ENCODE measurements around the gene NCKIPSD. TPM values are rescaled to one million over a fixed set of nuclear protein-coding genes. Genes with fewer than 3 reads are reported as not detected.
A peak's percentile ranks its signal among the peaks of the same experiment; 100 is the strongest.

Gene NCKIPSD
- total and polyA plus RNA-seq, 7 experiments from 2014 or later, result 8.6 to 42.1 (median 20.3) TPM

DNA sequence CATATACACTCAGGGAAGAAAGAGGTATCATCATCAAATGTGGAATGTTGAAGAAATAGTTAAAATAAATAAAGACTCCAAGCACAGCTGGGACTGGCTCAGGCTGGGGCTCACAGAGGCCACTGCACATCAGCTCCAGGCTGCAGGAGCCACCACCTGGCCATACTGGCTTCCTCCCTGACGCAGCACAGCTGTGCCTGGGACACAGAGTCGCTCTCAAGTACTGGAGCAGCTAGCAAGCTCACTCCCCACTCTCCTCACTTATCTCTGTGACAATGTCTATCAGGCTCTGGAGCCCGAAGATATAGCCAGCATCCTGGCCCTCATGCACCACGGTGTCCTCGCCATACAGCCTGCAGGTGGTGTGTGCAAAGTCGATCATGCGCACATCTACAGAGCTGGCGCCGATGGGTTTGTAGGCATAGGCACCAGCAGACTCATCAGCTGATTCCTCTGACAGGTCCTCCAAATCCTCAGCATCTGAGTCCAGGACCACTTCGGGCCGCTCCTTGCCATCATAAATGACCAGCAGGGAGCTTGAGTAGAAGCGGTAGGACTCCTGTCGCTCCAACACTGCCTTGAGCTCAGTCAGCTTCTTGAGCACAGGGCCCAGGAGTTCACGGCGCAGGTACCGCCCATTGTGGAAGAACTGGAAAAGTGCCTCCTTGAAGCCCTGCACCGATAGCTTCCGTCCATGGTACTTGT is 2.5 kb upstream of the NCKIPSD start:
- intact Hi-C loops (cut with micrococcal nuclease), result loop anchor here (10.0 kb wide), 3 partner anchors 207 to 787 kb away; partner anchors contain the start of genes DAG1 (in 1 of the 2), QRICH1 (in 1 of the 2) and SLC25A20 (in 1 of the 2)
- Histone ChIP-seq H3K27me3 (ENCODE audit: control insufficient read depth in 2 of 2, insufficient read depth in 2 of 2, low read length in 2 of 2) (no peaks in the 10 kb centered on the region), H3K9me3 (ENCODE audit: control insufficient read depth in 2 of 3, low read length in 3 of 3) (no peaks in the 10 kb centered on the region), H3K27ac (ENCODE audit: low read depth, low read length) (no peak overlapping the region), H3K4me1 (ENCODE audit: control insufficient read depth in 2 of 2, insufficient read depth in 2 of 2, low read length in 2 of 2) (peaks cover 8 to 18% of the 10 kb centered on the region in 2 donors), H3K4me3 (ENCODE audit: low read length) (no peak overlapping the region), H3K36me3 (ENCODE audit: control insufficient read depth in 2 of 3, insufficient read depth in 3 of 3, low read length in 3 of 3) (peaks cover 14 to 59% (median 15%) of the 10 kb centered on the region in 3 experiments)
- Mint-ChIP-seq H3K36me3 (peaks cover 5 to 20% (median 11%) of the 10 kb centered on the region in 5 donors), H3K27ac (peak overlapping the region in 3 of 9 donors; percentile 28 to 82 (median 56)), H3K4me1 (peaks cover 24 to 29% (median 27%) of the 10 kb centered on the region in 7 donors), H3K4me3 (peak overlapping the region in 1 of 10 donors; percentile 29), H3K27me3 (no peaks in the 10 kb centered on the region), H3K9me3 (no peaks in the 10 kb centered on the region)
- ChIA-PET CTCF (interaction anchor here (0.6 to 1.1 kb wide), 4 partner anchors 13 to 925 kb away, joined by 3 to 6 read pairs (median 3); no protein-coding TSS in a partner anchor), POLR2A (interaction anchor here (0.7 to 0.8 kb wide), 2 partner anchors 29 to 366 kb away, joined by 3 read pairs; partner anchors contain the start of gene IP6K2)
- DNase-seq (no peak), ATAC-seq (no peak)

DNA sequence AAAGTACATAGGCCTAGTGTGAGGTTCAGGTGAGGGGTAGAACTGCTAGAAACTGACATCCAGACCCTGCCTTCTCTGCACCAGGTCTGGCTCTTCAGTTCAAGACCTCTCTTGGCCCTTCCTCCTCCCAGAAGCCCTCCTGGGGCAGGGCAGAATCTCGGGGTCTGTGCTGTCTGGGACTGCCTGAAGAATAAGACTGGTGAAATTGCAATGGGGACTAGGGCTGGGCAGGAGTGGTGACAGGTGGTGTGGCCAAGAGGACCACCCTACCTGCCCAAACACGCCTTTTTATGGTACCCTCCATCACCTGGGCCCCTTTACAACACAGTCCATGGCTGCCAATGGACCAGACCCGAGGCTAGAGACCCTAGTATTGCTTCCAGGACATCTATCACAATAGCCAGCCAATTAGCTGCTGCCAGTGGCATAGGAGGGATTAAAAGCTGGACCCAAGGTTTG is 1.5 kb upstream of the NCKIPSD start:
- ATAC-seq, result no peak
- H3K27me3 Mint-ChIP-seq, result no peaks in the 10 kb centered on the region
- H3K4me3 ChIP-seq (ENCODE audit: low read length), result no peak overlapping the region
- ChIA-PET POLR2A (interaction anchor here (0.7 to 1.4 kb wide), 3 partner anchors 13 to 34 kb away, joined by 3 read pairs; partner anchors contain the start of gene IP6K2), CTCF (interaction anchor here (0.5 to 1.6 kb wide), 4 partner anchors 14 to 272 kb away, joined by 3 to 6 read pairs (median 4); partner anchors contain the start of gene IP6K2)
- no peak for DNase-seq
- H3K36me3 Mint-ChIP-seq, result peaks cover 5 to 17% (median 9%) of the 10 kb centered on the region in 5 donors
- peak overlapping the region in 1 of 10 donors; percentile 41 for H3K4me3 Mint-ChIP-seq
- H3K9me3 ChIP-seq (ENCODE audit: control insufficient read depth in 2 of 3, low read length in 3 of 3), result no peaks in the 10 kb centered on the region
- no peaks in the 10 kb centered on the region for H3K9me3 Mint-ChIP-seq
- no peaks in the 10 kb centered on the region for H3K27me3 ChIP-seq (ENCODE audit: control insufficient read depth in 2 of 2, insufficient read depth in 2 of 2, low read length in 2 of 2)
- H3K4me1 ChIP-seq (ENCODE audit: control insufficient read depth in 2 of 2, insufficient read depth in 2 of 2, low read length in 2 of 2), result peaks cover 8 to 18% of the 10 kb centered on the region in 2 donors
- peak overlapping the region in 2 of 9 donors; percentile 8 to 38 for H3K27ac Mint-ChIP-seq
- no peak overlapping the region for H3K27ac ChIP-seq (ENCODE audit: low read depth, low read length)
- H3K4me1 Mint-ChIP-seq, result peaks cover 27 to 35% (median 31%) of the 10 kb centered on the region in 7 donors
- peaks cover 5 to 52% (median 8%) of the 10 kb centered on the region in 3 experiments for H3K36me3 ChIP-seq (ENCODE audit: control insufficient read depth in 2 of 3, insufficient read depth in 3 of 3, low read length in 3 of 3)
- intact Hi-C loops (cut with micrococcal nuclease), result loop anchor here (2.0 to 10.0 kb wide), 4 partner anchors 208 to 788 kb away; partner anchors contain the start of genes DAG1 (in 1 of the 2), QRICH1 (in 1 of the 2) and SLC25A20 (in 1 of the 2)

DNA sequence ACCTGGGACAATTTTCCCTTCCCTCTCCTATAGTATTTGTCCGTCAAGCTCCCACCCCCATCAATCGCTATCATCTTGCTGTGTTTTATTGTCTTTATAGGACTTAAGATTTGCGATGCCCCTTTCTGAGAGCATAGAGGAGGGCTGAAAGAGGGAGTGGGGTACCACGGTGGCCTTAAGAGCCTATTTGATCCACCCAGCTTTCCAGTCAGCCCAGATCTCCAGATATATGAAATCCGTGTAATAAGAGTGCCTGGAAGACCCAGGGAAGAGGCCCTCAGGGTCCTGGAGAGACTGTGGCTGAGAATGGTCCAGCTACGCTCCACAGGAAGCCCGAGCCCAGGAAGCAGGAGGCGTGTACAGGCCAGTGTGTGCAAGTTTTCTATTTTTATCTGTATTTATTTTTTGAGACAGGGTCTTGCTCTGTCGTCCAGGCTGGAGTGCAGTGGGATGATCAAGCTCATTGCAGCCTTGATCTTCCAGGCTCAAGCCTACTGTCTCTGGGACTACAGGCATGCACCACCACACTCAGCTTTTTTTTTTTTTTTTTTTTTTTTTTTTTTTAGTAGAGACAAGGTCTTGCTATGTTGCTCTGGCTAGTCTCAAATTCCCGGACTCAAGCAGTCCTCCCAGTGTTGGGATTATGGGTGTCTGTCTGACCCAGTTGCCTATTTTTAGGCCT is 964 bp upstream of the NCKIPSD start:
- H3K4me3 Mint-ChIP-seq, result peak overlapping the region; percentile 88 to 95 (median 93)
- ChIA-PET CTCF (interaction anchor here (0.5 to 1.6 kb wide), 4 partner anchors 9 to 987 kb away, joined by 3 to 6 read pairs (median 4); partner anchors contain the start of gene IP6K2), POLR2A (interaction anchor here (0.7 to 1.4 kb wide), 4 partner anchors 12 to 35 kb away, joined by 3 read pairs; partner anchors contain the start of gene IP6K2)
- H3K4me1 ChIP-seq (ENCODE audit: control insufficient read depth in 2 of 2, insufficient read depth in 2 of 2, low read length in 2 of 2), result peaks cover 8 to 18% of the 10 kb centered on the region in 2 donors
- no peaks in the 10 kb centered on the region for H3K9me3 Mint-ChIP-seq
- ATAC-seq, result no peak
- peak overlapping the region; percentile 79 for H3K27ac ChIP-seq (ENCODE audit: low read depth, low read length)
- peak overlapping the region in 8 of 9 donors; percentile 38 to 91 (median 88) for H3K27ac Mint-ChIP-seq
- H3K36me3 ChIP-seq (ENCODE audit: control insufficient read depth in 2 of 3, insufficient read depth in 3 of 3, low read length in 3 of 3), result peaks cover 0 to 53% (median 10%) of the 10 kb centered on the region in 3 experiments
- intact Hi-C loops (cut with micrococcal nuclease), result loop anchor here (2.0 to 10.0 kb wide), 4 partner anchors 208 to 788 kb away; partner anchors contain the start of genes DAG1 (in 1 of the 2), QRICH1 (in 1 of the 2) and SLC25A20 (in 1 of the 2)
- no peaks in the 10 kb centered on the region for H3K27me3 ChIP-seq (ENCODE audit: control insufficient read depth in 2 of 2, insufficient read depth in 2 of 2, low read length in 2 of 2)
- H3K4me3 ChIP-seq (ENCODE audit: low read length), result no peak overlapping the region
- H3K9me3 ChIP-seq (ENCODE audit: control insufficient read depth in 2 of 3, low read length in 3 of 3), result no peaks in the 10 kb centered on the region
- no peaks in the 10 kb centered on the region for H3K27me3 Mint-ChIP-seq
- peaks cover 5 to 17% (median 9%) of the 10 kb centered on the region in 5 donors for H3K36me3 Mint-ChIP-seq
- H3K4me1 Mint-ChIP-seq, result peaks cover 27 to 35% (median 31%) of the 10 kb centered on the region in 7 donors
- DNase-seq, result no peak

GRCh38 chr3:48685293-48685602 is 467 bp downstream of the NCKIPSD start:
- POLR2A ChIA-PET, result interaction anchor here (1.0 kb wide), 2 partner anchors 18 to 26 kb away, joined by 3 read pairs; no protein-coding TSS in a partner anchor
- Histone ChIP-seq H3K4me3 (ENCODE audit: low read length) (peak overlapping the region; percentile 92), H3K27ac (ENCODE audit: low read depth, low read length) (peak overlapping the region; percentile 79), H3K9me3 (ENCODE audit: control insufficient read depth in 2 of 3, low read length in 3 of 3) (no peaks in the 10 kb centered on the region), H3K27me3 (ENCODE audit: control insufficient read depth in 2 of 2, insufficient read depth in 2 of 2, low read length in 2 of 2) (no peaks in the 10 kb centered on the region), H3K36me3 (ENCODE audit: control insufficient read depth in 2 of 3, insufficient read depth in 3 of 3, low read length in 3 of 3) (peaks cover 7 to 55% (median 10%) of the 10 kb centered on the region in 3 experiments), H3K4me1 (ENCODE audit: control insufficient read depth in 2 of 2, insufficient read depth in 2 of 2, low read length in 2 of 2) (peaks cover 8 to 18% of the 10 kb centered on the region in 2 donors)
- H3K4me3 Mint-ChIP-seq, result peak overlapping the region; percentile 88 to 95 (median 93)
- H3K4me1 Mint-ChIP-seq, result peaks cover 34 to 44% (median 39%) of the 10 kb centered on the region in 7 donors
- H3K9me3 Mint-ChIP-seq, result no peaks in the 10 kb centered on the region
- CTCF ChIA-PET, result interaction anchor here (0.6 to 1.0 kb wide), 3 partner anchors 17 to 1443 kb away, joined by 3 read pairs; no protein-coding TSS in a partner anchor
- DNase-seq (no peak), ATAC-seq (no peak)
- no peaks in the 10 kb centered on the region for H3K27me3 Mint-ChIP-seq
- H3K36me3 Mint-ChIP-seq, result peaks cover 6 to 20% (median 12%) of the 10 kb centered on the region in 5 donors
- H3K27ac Mint-ChIP-seq, result peak overlapping the region in 8 of 9 donors; percentile 36 to 91 (median 84)
- intact Hi-C loops (cut with micrococcal nuclease), result loop anchor here (1.0 to 10.0 kb wide), 18 partner anchors 21 to 790 kb away; partner anchors contain the start of genes IP6K2 (in 2 of the 2), QRICH1 (in 2 of the 2), UQCRC1 (in 2 of the 2) and ARIH2 (in 1 of the 2)

DNA sequence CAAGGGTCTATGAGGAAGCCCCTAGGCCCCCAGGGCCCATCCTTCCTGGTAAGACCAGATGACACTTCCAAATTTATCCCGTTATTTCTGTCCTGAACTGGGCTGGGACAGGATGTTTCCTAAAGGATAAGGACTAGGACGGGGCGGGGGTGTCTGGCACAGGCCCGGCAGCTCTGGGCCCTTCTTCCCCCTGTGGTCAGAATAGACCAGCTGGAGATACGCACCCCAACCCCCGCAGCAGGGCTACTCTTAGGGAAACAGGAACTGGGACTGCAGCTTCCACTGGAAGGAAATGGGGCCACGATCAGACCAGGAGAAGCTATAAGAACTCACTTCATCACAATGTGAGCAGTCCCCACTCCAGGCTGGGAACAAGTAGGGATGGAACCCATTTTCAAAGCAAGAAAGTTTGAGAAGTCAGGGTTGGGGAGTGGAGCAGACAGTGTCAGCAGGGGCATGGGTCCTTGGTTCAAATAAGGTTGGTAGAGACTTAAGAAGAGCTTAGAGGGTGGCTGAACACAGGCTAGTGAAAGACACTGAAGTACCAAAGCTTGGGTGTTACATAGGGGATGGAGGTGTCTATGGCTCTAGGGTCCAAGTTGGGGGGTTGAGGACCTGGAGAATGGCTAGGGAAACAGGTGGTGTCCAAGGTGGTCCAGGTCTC is 1.1 kb downstream of the NCKIPSD start:
- DNase-seq (no peak), ATAC-seq (no peak)
- ChIA-PET CTCF (interaction anchor here (0.6 to 2.0 kb wide), 4 partner anchors 14 to 75 kb away, joined by 3 to 7 read pairs (median 3); partner anchors contain the start of gene SLC26A6), POLR2A (no interaction called here)
- Mint-ChIP-seq H3K27me3 (no peaks in the 10 kb centered on the region), H3K36me3 (peaks cover 6 to 17% (median 8%) of the 10 kb centered on the region in 5 donors), H3K4me3 (peak overlapping the region; percentile 76 to 95 (median 92)), H3K27ac (peak overlapping the region; percentile 73 to 94 (median 89)), H3K9me3 (no peaks in the 10 kb centered on the region), H3K4me1 (peaks cover 34 to 48% (median 40%) of the 10 kb centered on the region in 7 donors)
- H3K36me3 ChIP-seq (ENCODE audit: control insufficient read depth in 2 of 3, insufficient read depth in 3 of 3, low read length in 3 of 3), result peaks cover 7 to 55% (median 10%) of the 10 kb centered on the region in 3 experiments
- no peaks in the 10 kb centered on the region for H3K9me3 ChIP-seq (ENCODE audit: control insufficient read depth in 2 of 3, low read length in 3 of 3)
- intact Hi-C loops (cut with micrococcal nuclease), result loop anchor here (1.0 to 10.0 kb wide), 18 partner anchors 20 to 790 kb away; partner anchors contain the start of genes IP6K2 (in 2 of the 2), QRICH1 (in 2 of the 2), UQCRC1 (in 2 of the 2) and ARIH2 (in 1 of the 2)
- no peak overlapping the region for H3K27ac ChIP-seq (ENCODE audit: low read depth, low read length)
- peak overlapping the region; percentile 19 for H3K4me3 ChIP-seq (ENCODE audit: low read length)
- no peaks in the 10 kb centered on the region for H3K27me3 ChIP-seq (ENCODE audit: control insufficient read depth in 2 of 2, insufficient read depth in 2 of 2, low read length in 2 of 2)
- peaks cover 8 to 18% of the 10 kb centered on the region in 2 donors for H3K4me1 ChIP-seq (ENCODE audit: control insufficient read depth in 2 of 2, insufficient read depth in 2 of 2, low read length in 2 of 2)
